Pons (tissue), 1 donor: ENCODE measurements around the gene SLC2A9.

ENCODE experiments used
- DNase-seq: peaks from one replicate; pipeline ENCODE4 v3.0.0-alpha.2; 2016; ENCODE audit warnings: low spot score

Gene SLC2A9

GRCh38 chr4:10020871-10021652, at the start of gene SLC2A9:
Gene SLC2A9 (minus strand): TSS chr4:10021497. CDS start chr4:10021429, 68 bp downstream.
- DNase-seq, result no peak

DNA sequence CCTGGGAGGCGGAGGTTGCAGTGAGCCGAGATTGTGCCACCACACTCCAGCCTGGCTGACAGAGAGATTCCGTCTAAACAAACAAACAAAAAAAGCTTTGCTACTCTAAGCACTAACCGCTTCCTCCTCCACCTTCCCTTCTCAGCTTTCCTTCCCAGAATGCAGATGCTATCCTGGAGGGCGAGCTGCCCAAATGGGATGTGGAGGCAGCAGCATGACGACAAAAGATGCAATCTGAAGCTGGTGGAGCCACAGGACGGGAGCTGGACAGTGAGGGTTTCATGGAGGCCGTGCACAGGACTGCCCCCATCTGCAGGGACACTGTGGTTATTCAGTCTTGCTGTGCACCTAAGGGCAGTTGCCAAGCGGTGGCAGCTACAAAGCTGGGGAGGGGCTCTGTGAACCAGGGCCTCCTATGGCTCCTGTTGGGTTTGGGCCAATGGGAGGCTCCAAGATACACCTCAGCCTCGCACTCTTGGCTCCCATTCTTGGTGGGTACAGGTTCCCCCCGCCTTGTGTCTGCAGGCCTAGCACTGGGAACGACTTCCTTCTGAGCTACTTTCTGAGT, 47.9 kb upstream of the SLC2A9 start:
- no peak for DNase-seq

DNA sequence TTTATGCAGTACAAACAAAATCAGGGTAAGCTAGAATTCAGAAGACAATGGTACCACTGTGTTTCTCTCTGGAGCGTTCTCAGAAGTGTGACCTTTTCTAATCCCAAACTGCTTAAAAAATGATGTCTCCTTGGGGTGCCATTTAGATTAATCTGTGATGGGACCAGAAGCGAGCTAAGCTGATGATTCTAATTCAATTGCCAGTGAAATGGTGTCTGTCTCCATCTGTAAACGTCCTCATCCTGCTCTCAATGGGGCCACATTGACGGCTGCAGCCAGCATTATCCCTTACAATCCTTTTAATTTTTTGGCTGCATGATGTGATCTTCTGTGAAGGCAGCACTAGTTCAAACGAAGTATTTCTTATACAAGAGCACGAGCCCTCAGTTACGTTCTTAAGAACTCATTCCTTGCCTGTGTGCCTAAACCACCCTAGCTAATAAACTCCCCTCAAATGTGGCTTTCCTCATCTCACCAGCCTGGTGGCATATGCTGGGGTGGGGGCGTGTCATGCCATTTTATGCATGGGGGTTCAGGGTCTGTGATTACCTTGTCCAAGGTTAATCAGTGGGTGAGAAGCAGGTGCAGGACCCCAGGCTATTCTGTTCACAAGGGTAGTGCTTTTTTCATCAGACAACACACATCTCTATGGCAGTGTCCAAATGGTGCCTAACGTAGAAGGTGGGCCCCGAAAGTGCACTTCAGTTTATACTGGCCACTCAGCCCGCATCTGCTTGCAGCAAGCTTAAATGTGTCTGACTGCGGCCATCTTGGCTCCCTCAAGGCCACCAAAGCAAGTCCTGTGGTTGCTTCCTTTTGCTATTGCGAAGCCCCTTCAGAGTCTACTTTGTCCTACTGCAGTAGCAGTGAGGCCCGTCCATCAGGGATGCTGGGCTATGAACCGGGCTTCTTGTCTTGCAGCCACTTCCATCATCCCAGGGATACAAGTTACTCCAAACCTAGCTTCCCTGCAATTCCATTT, 45.7 kb upstream of the SLC2A9 start:
- DNase-seq, result peak; percentile 40

GRCh38 chr4:10066206-10066605, 44.9 kb upstream of the SLC2A9 start:
- DNase-seq, result no peak

GRCh38 chr4:10063544-10064300, 42.4 kb upstream of the SLC2A9 start:
- DNase-seq, result peak; percentile 92

GRCh38 chr4:10061650-10062415, 40.5 kb upstream of the SLC2A9 start:
- DNase-seq, result no peak

- DNase-seq, result no peak
These were observed 37.1 kb upstream of the SLC2A9 start for GRCh38 chr4:10058371-10058770.

- DNase-seq, result no peak
These were observed 35.7 kb upstream of the SLC2A9 start for GRCh38 chr4:10057023-10057395.

DNA sequence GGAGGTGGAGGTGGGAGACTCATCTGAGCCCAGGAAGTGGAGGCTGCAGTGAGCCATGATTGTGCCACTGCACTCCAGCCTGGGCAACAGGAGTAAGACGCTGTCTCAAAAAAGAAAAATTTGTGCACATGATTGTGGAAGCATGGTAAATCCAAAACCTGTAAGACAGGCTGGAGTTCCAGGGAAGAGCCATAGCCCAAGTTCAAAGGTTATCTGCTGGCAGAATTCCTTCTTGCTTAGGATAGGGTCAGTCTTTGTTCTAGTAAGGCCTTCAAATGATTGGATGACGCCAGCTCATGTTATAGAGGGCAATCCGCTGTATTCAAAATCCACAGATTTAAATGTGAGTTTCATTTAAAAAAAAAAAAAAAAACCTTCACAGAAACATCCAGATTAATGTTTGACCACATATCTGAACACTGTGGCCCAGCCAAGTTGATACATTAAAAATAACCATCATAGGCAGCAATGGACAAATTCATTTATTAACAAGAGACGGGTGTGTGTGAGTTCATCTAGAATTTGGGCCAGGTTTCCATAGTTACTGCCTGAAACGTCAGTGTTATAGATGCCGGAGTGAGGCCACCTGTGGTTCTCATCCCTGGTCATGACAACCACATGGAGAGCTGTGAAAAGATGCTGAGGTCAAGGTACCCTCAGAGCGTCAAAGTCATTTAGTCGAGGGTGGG, 35.2 kb upstream of the SLC2A9 start:
- no peak for DNase-seq

DNA sequence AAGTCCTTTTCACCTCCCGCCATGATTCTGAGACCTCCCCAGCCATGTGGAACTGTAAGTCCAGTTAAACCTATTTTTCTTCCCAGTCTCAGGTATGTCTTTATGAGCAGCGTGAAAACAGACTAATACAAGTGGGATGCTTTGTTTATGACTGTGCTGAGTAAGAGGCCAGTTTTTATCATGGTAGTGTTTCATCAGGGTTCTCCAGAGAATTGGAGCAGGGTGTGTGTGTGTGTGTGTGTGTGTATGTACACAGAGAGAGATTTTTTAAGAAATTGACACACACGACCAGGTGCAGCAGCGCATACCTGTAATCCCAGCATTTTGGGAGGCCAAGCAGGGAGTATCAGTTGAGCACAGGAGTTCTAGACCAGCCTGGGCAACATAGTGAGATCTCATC, 34.6 kb upstream of the SLC2A9 start:
- DNase-seq, result no peak

DNA sequence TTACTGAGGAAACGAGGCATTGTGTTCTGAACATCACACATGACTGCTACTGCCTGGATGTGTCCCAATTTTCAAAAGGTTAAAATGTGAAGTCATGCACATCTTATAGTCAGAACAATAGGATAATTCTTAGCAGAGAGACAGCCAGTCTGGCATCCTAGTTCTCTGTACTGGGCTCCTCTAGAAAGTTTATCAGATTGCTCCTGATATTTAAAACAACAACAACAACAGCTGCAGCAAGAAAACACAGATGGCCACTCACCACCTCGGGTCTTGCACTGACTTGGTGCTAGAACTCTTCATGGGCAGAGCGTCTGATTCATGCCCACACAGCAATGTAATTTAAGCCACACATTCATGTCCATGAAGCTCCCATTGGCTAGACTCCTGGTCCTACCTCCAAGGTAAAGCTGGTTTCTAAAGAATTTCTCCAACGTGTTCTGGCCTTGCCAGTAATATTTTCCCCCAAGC, 33.3 kb upstream of the SLC2A9 start:
- DNase-seq, result no peak

GRCh38 chr4:10053635-10054453, 32.5 kb upstream of the SLC2A9 start:
- no peak for DNase-seq

- no peak for DNase-seq
These were observed 30.3 kb upstream of the SLC2A9 start for GRCh38 chr4:10051517-10052135.

DNA sequence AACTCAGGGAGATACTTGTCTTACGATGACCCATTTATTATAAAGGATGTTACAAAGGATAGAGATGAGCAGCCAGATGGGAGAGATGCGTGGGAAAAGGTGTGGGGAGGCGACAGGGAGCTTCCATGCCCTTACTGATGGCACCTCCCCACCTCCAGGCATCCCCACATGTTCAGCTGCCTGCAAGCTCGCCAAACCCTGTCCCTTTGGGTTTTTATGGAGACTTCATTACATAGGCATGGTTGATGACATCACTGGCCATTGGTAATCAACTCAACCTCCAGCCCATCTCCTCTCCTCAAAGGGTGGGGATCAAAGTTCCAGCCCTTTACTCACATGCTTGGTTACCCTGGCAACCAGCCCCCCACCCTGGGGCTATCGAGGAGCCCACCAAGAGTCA, 29.4 kb upstream of the SLC2A9 start:
- no peak for DNase-seq

GRCh38 chr4:10050261-10050661, 29.0 kb upstream of the SLC2A9 start:
- DNase-seq, result no peak

DNA sequence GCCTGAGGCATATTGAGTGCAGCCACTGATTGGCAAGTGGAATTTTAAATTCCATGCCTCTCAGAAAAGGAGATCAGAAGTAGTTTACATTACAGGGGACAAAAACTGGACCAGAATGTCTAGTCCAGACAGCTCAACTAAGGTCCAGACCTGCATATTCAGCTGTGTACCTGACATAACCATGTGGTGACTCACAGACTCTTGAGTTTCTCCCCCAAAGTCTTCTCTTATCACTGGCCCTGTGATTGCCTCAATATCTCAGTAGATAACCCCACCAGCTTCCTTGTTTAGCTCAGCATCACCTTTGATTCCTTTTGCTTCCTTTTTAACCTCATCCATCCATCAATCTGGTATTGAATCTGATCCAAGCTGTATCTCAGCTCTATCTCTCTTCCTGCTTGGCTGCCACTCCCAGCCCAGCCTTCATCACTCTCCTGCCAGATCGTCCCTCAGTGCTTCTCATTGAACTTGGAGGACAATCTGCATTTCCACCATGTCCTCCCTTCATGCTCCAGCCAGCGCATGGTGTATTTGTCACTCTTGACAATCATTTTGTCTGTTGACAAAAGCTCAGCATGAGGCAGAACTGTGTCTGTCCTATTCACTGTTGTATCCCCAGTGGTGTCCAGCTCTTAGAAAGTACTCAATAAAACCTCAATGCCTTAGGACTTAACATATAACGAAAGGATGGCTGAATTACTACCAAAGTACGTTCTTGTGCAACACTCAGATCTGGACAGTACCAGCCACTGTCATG, 27.8 kb upstream of the SLC2A9 start:
- DNase-seq, result no peak

DNA sequence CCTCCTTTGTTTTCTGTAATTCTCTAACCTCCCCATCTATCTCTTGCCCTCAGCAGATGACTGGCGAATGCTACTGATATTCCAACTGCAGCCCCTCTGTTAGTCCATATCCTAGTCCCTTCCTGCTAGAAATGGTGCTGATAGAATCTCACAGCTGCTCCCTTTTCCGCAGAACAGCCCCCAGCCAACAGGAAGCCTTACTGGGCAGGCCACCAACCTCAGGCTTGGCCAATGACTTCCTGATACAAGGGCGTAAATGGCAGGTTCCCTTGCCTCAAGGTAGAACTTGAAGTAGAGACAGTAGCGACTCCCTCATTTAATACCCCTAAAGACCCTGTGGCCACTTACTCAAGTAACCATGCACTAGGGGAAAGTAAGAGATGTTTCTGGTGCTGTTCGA, 26.7 kb upstream of the SLC2A9 start:
- DNase-seq, result no peak

GRCh38 chr4:10046471-10046870, 25.2 kb upstream of the SLC2A9 start:
- no peak for DNase-seq
